Body of pancreas (tissue), 4 donors: Measurements from ENCODE around the gene FUT7.

Source experiments
- CTCF ChIP-seq, 7 experiments: fragments of 450-650 bp in 4 of 7; fragments of 200-600 bp in 3 of 7; sonication (generic) in 3 of 7; IDR thresholded peaks; one replicate each; pipeline ENCODE4 v1.5.1; 2016 to 2019; ENCODE audit warnings: antibody characterized with exemption in 7 of 7
- POLR2A ChIP-seq, 3 donors: fragments of 450-650 bp; IDR thresholded peaks; one replicate each; pipeline ENCODE4 v1.6.1; 2016; ENCODE audit warnings: antibody characterized with exemption in 3 of 3, mild to moderate bottlenecking in 2 of 3

- no peak for TF ChIP-seq POLR2A (IDR thresholded peaks at IDR 0.05)
- TF ChIP-seq CTCF (IDR thresholded peaks at IDR 0.05): no peak
Observed at GRCh38 chr9:137035507-137035834, 3.6 kb upstream of the FUT7 start.
